SK-N-SH treated with all-trans-retinoic acid at 6 μM for 48 hours (cell line): ENCODE measurements around the gene COL4A1.

Source experiments
- ARNTL ChIP-seq: fragments of 450-650 bp; formaldehyde crosslinking; IDR thresholded peaks from 2 replicates; pipeline ENCODE4 v1.5.0; 2020; ENCODE audit warnings: low read depth, mild to moderate bottlenecking, moderate library complexity, borderline replicate concordance
- BACH2 ChIP-seq: fragments of 250-450 bp; sonication (Bioruptor Pico); IDR thresholded peaks from 2 replicates; pipeline ENCODE4 v1.9.0; 2021; ENCODE audit warnings: mild to moderate bottlenecking, borderline replicate concordance
- CREB5 ChIP-seq: fragments of 250-450 bp; sonication (Bioruptor Pico); IDR thresholded peaks from 2 replicates; pipeline ENCODE4 v1.5.1; 2020; ENCODE audit warnings: low read depth, mild to moderate bottlenecking, moderate library complexity
- GLIS3 ChIP-seq: fragments of 250-450 bp; sonication (Bioruptor Pico); IDR thresholded peaks from 2 replicates; pipeline ENCODE4 v1.5.0; 2020; ENCODE audit warnings: mild to moderate bottlenecking, moderate library complexity
- OSR1 ChIP-seq: fragments of 250-450 bp; sonication (Bioruptor Pico); IDR thresholded peaks from 2 replicates; pipeline ENCODE4 v1.8.0; 2022; ENCODE audit warnings: moderate library complexity, mild to moderate bottlenecking, inconsistent platforms
- PATZ1 ChIP-seq: fragments of 250-450 bp; sonication (Bioruptor Pico); IDR thresholded peaks from 2 replicates; pipeline ENCODE4 v1.8.0; 2020; ENCODE audit warnings: mild to moderate bottlenecking, moderate library complexity, borderline replicate concordance
- PPARA ChIP-seq: fragments of 250-450 bp; sonication (Bioruptor Pico); IDR thresholded peaks from 2 replicates; pipeline ENCODE4 v1.5.0; 2020; ENCODE audit warnings: mild to moderate bottlenecking, borderline replicate concordance
- RARB ChIP-seq: fragments of 250-450 bp; sonication (Bioruptor Pico); IDR thresholded peaks from 2 replicates; pipeline ENCODE4 v1.8.0; 2021; ENCODE audit warnings: mild to moderate bottlenecking, moderate library complexity
- SNAI2 ChIP-seq: fragments of 250-450 bp; sonication (Bioruptor Pico); IDR thresholded peaks from 2 replicates; pipeline ENCODE4 v1.5.0; 2020; ENCODE audit warnings: mild to moderate bottlenecking, moderate library complexity
- TSHZ2 ChIP-seq: fragments of 250-450 bp; sonication (Bioruptor Pico); IDR thresholded peaks from 2 replicates; pipeline ENCODE4 v1.5.0; 2020; ENCODE audit warnings: mild to moderate bottlenecking, moderate library complexity
- ZC3H10 ChIP-seq: fragments of 250-450 bp; sonication (Bioruptor Pico); IDR thresholded peaks from 2 replicates; pipeline ENCODE4 v1.5.1; 2021; ENCODE audit warnings: mild to moderate bottlenecking, moderate library complexity
- ZFP3 ChIP-seq: fragments of 250-450 bp; sonication (Bioruptor Pico); IDR thresholded peaks from 2 replicates; pipeline ENCODE4 v1.5.0; 2020; ENCODE audit warnings: mild to moderate bottlenecking, moderate library complexity
- ZFP30 ChIP-seq: fragments of 450-650 bp; formaldehyde crosslinking; IDR thresholded peaks from 2 replicates; pipeline ENCODE4 v1.5.0; 2022; ENCODE audit warnings: mild to moderate bottlenecking, moderate library complexity

GRCh38 chr13:110290153-110290552 is 16.8 kb downstream of the COL4A1 start:
- TF ChIP-seq GLIS3 (CRISPR knock-in tag) (no peak), PATZ1 (CRISPR knock-in tag) (no peak), OSR1 (CRISPR knock-in tag) (no peak), CREB5 (CRISPR knock-in tag) (no peak), RARB (CRISPR knock-in tag) (no peak), SNAI2 (CRISPR knock-in tag) (no peak), ZFP3 (no peak), BACH2 (CRISPR knock-in tag) (no peak), ZC3H10 (CRISPR knock-in tag) (no peak), ZFP30 (no peak), ARNTL (CRISPR knock-in tag) (no peak), PPARA (CRISPR knock-in tag) (no peak), TSHZ2 (CRISPR knock-in tag) (no peak)
